Endothelial cell of umbilical vein (primary cell): ENCODE measurements around the gene UNC119B. TPM values are rescaled to one million over a fixed set of nuclear protein-coding genes. Genes with fewer than 3 reads are reported as not detected.

Experiments
- BruUV-seq: library from RNA; stranded (reverse); fragments of 400-500 nt; replicated peaks from 2 replicates; lab custom pipeline; 2021; lab: Mats Ljungman, UMichigan
- CTCF ChIA-PET: fragments of 300-600, 350-600 bp; sonication (Branson Sonifier 250); formaldehyde crosslinking; loops from one replicate; lab custom pipeline; 2021; ENCODE audit warnings: antibody characterized with exemption, inconsistent platforms; lab: Charles Lee
- POLR2A ChIA-PET: fragments of 300-600, 350-600 bp; sonication (Branson Sonifier 250); formaldehyde crosslinking; loops from one replicate; lab custom pipeline; 2021; ENCODE audit warnings: antibody characterized with exemption, inconsistent platforms; lab: Charles Lee
- DNase-seq: peaks from one replicate; pipeline ENCODE4 v3.0.0-alpha.2; 2011; ENCODE audit warnings: low read depth, low spot score
- FAIRE-seq: peaks from 2 replicates; lab custom pipeline; 2011; peaks lifted over from hg19 to GRCh38; lab: Jason Lieb, UNC
- H2AFZ ChIP-seq: 2 replicates; pipeline ENCODE4 v1.6.0; 2012; ENCODE audit warnings: low read depth, low read length, control low read depth, inconsistent platforms
- H3K27ac ChIP-seq: 2 replicates; pipeline ENCODE4 v1.5.1; 2011; ENCODE audit warnings: low read depth, mild to moderate bottlenecking, control low read depth, low read length, moderate library complexity; ENCODE audit not compliant: insufficient read depth
- H3K27me3 ChIP-seq, 2 experiments: 2 replicates each; pipeline versions ENCODE4 v1.6.0 to v1.6.1; 2011; ENCODE audit warnings: low read length in 2 of 2, mixed read lengths in 1 of 2; ENCODE audit not compliant: control insufficient read depth in 2 of 2, insufficient read depth in 2 of 2
- H3K36me3 ChIP-seq, 2 experiments: 2 replicates in 1 of 2; 3 replicates in 1 of 2; pipeline ENCODE4 v1.5.1; 2011; ENCODE audit warnings: low read length in 2 of 2, mild to moderate bottlenecking in 1 of 2, moderate library complexity in 1 of 2; ENCODE audit not compliant: control insufficient read depth in 2 of 2, insufficient read depth in 2 of 2; ENCODE audit errors: extremely low read depth in 1 of 2
- H3K4me1 ChIP-seq: 3 replicates; pipeline ENCODE4 v1.5.1; 2011; ENCODE audit warnings: mild to moderate bottlenecking, low read length; ENCODE audit not compliant: control insufficient read depth, insufficient read depth; ENCODE audit errors: extremely low read depth
- H3K4me2 ChIP-seq: 2 replicates; pipeline ENCODE4 v1.6.1; 2011; ENCODE audit warnings: low read length, control low read depth, mixed read lengths; ENCODE audit not compliant: insufficient read depth
- H3K4me3 ChIP-seq, 3 experiments: fragments of 200-600 bp in 1 of 3; sonication (generic), shearing (Covaris generic) in 1 of 3; replicated peaks in 1 of 3; 2 replicates each; pipeline ENCODE4 v1.5.1; 2011 to 2016; ENCODE audit warnings: control low read depth in 3 of 3, low read length in 3 of 3, mild to moderate bottlenecking in 2 of 3, inconsistent platforms in 1 of 3, low read depth in 1 of 3, moderate library complexity in 1 of 3; ENCODE audit not compliant: insufficient read depth in 1 of 3
- H3K79me2 ChIP-seq: 2 replicates; pipeline ENCODE4 v1.6.0; 2012; ENCODE audit warnings: low read length, inconsistent platforms; ENCODE audit not compliant: control insufficient read depth, insufficient read depth
- H3K9ac ChIP-seq: replicated peaks from 2 replicates; pipeline ENCODE3; 2011; ENCODE audit warnings: low read length, control low read depth; ENCODE audit not compliant: insufficient read depth; ENCODE audit errors: extremely low read depth
- H3K9me1 ChIP-seq: replicated peaks from 3 replicates; pipeline ENCODE4 v1.6.0; 2011; ENCODE audit warnings: mild to moderate bottlenecking, low read length; ENCODE audit not compliant: control insufficient read depth, insufficient read depth; ENCODE audit errors: extremely low read depth
- H3K9me3 ChIP-seq: replicated peaks from 2 replicates; pipeline ENCODE4 v1.5.1; 2012; ENCODE audit warnings: low read length, inconsistent platforms; ENCODE audit not compliant: control insufficient read depth, insufficient read depth
- H4K20me1 ChIP-seq: replicated peaks from 2 replicates; pipeline ENCODE3; 2011; ENCODE audit warnings: mild to moderate bottlenecking, low read length; ENCODE audit not compliant: control insufficient read depth, insufficient read depth; ENCODE audit errors: extremely low read depth
- CTCF ChIP-seq, 2 donors: IDR thresholded peaks; 1 replicate in 1 of 2; 2 replicates in 1 of 2; pipeline ENCODE4 v1.5.1; 2011; ENCODE audit warnings: low read length in 2 of 2, mild to moderate bottlenecking in 2 of 2, moderate library complexity in 2 of 2, control low read depth in 1 of 2, inconsistent platforms in 1 of 2, low read depth in 1 of 2; ENCODE audit not compliant: insufficient read depth in 1 of 2; ENCODE audit errors: extremely low read depth in 1 of 2
- EZH2 ChIP-seq: IDR thresholded peaks from 2 replicates; pipeline ENCODE4 v1.6.1; 2012; ENCODE audit warnings: borderline replicate concordance, low read depth, mild to moderate bottlenecking, moderate library complexity, low read length, inconsistent platforms; ENCODE audit not compliant: severe bottlenecking
- FOS ChIP-seq: IDR thresholded peaks from 2 replicates; pipeline ENCODE4 v1.6.1; 2011; ENCODE audit warnings: mild to moderate bottlenecking, low read length, moderate library complexity, borderline replicate concordance; ENCODE audit not compliant: insufficient read depth
- GATA2 ChIP-seq: IDR thresholded peaks from 2 replicates; pipeline ENCODE4 v1.7.0; 2011; ENCODE audit warnings: low read depth, mild to moderate bottlenecking, moderate library complexity, mixed read lengths, low read length; ENCODE audit not compliant: insufficient read length, insufficient read depth
- JUN ChIP-seq: IDR thresholded peaks from 2 replicates; pipeline ENCODE4 v1.6.1; 2011; ENCODE audit warnings: borderline replicate concordance, low read depth; ENCODE audit not compliant: insufficient read length, insufficient read depth
- MYC ChIP-seq: IDR thresholded peaks from one replicate; pipeline ENCODE4 v1.6.1; 2011; ENCODE audit warnings: mild to moderate bottlenecking, low read depth, low read length
- POLR2A ChIP-seq: IDR thresholded peaks from 2 replicates; pipeline ENCODE4 v1.6.1; 2012; ENCODE audit warnings: low read depth, mild to moderate bottlenecking, control low read depth, low read length
- POLR2AphosphoS5 ChIP-seq: IDR thresholded peaks from 2 replicates; pipeline ENCODE4 v1.6.1; 2012; ENCODE audit warnings: low read depth, mild to moderate bottlenecking, control low read depth, low read length, moderate library complexity; ENCODE audit not compliant: insufficient read depth
- dilution Hi-C: fragments of 300-500 bp; cut with MboI; formaldehyde crosslinking; loops from one replicate; pipeline ENCODE4 v1.15.0; 2019; ENCODE audit warnings: low sequenced_read_pairs; ENCODE audit not compliant: extremely low pct_ligation_motif_present
- intact Hi-C: fragments of 100-400 bp; cut with micrococcal nuclease; formaldehyde crosslinking; loops from one replicate; pipeline ENCODE4 v1.10.0; 2022
- polyA plus RNA-seq, 4 experiments: library from polyadenylated mRNA; depleted of rRNA in 3 of 4; stranded (reverse) in 3 of 4; unstranded in 1 of 4; fragments of >200 nt; gene quantifications; 2 replicates each; pipeline versions ENCODE4 v1.2.1 to v1.2.3, GENCODE V29; 2011 to 2012; ENCODE audit warnings: missing spikeins in 1 of 4
- total RNA-seq: library from RNA; stranded (reverse); gene quantifications from 2 replicates; pipeline ENCODE4 v1.2.3, GENCODE V29; 2021
- TF ChIP-seq, protein P1 (sequence below): IDR thresholded peaks from 2 replicates; pipeline ENCODE4 v1.6.1; 2011; ENCODE audit not compliant: insufficient read depth, insufficient read length

Gene UNC119B
- total and polyA plus RNA-seq, 2 donors (not counting 3 experiments of a cell fraction or from before 2014, with no cell fraction given): 23.1 to 33.7 TPM

DNA sequence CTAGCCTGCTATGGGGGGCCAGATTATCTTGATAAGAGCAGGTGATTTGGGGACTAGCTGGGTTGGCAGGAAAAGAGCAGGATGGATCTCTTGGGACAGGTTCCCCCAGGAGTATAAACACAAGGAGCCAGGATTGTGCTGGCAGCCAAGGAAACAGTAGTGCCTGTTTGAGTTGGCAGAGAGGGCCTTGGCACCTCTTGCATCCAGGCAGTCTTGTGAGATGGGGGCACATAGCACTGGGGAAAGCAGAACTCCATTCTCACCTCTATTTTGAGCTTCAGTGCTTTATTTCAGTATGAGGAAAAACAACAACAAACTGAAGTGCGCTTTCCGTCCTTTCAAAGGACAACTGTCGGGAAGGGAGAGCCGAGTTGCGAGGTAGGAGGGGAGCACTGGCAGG lies 9.4 kb upstream of the UNC119B start:
- Histone ChIP-seq H3K27me3 (no peaks in the 10 kb centered on the region), H3K9ac (no peak overlapping the region), H3K36me3 (peaks cover 19 to 32% of the 10 kb centered on the region in 2 experiments), H3K9me1 (no peaks in the 10 kb centered on the region), H3K4me2 (no peak overlapping the region), H3K79me2 (no peaks in the 10 kb centered on the region), H3K4me1 (peaks cover 17% of the 10 kb centered on the region), H4K20me1 (no peaks in the 10 kb centered on the region), H3K9me3 (no peaks in the 10 kb centered on the region), H3K4me3 (no peak overlapping the region), H3K27ac (no peak overlapping the region), H2AFZ (no peak overlapping the region)
- ChIA-PET CTCF (interaction anchor here (1.7 kb wide), 1 partner anchor 9 kb away, joined by 4 read pairs; the partner anchor contains the start of gene UNC119B), POLR2A (no interaction called here)
- dilution Hi-C loops: no loop called here
- no TSS peak for BruUV-seq
- FAIRE-seq (no peak), DNase-seq (no peak)
- intact Hi-C loops: no loop called here
- no peak for TF ChIP-seq CTCF (IDR thresholded peaks at IDR 0.05; ENCODE audit: extremely low read depth in 1 of 2, insufficient read depth in 1 of 2, low read depth in 1 of 2, low read length in 2 of 2)
- no peak for TF ChIP-seq EZH2
- no peak for TF ChIP-seq POLR2A
- TF ChIP-seq, protein P1, sequence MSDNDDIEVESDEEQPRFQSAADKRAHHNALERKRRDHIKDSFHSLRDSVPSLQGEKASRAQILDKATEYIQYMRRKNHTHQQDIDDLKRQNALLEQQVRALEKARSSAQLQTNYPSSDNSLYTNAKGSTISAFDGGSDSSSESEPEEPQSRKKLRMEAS: no peak
- no peak for TF ChIP-seq MYC
- TF ChIP-seq FOS: no peak
- no peak for TF ChIP-seq POLR2AphosphoS5
- no peak for TF ChIP-seq JUN
- no peak for TF ChIP-seq GATA2
